Upper lobe of left lung (tissue), 6 donors: Measurements from ENCODE around the gene DGKZ. TPM values are rescaled to one million over a fixed set of nuclear protein-coding genes. Genes with fewer than 3 reads are reported as not detected.

Experiments used
- ATAC-seq, 2 donors: fragments of 200-7000 bp; cut with Tn5 transposase; one replicate each; pipeline ENCODE4 v1.9.1; 2022; ENCODE audit warnings: mild to moderate bottlenecking in 2 of 2, moderate library complexity in 2 of 2; ENCODE audit not compliant: low FRiP score in 2 of 2
- DNase-seq, 2 donors: peaks; one replicate each; pipeline ENCODE4 v3.0.0-alpha.2; 2019 to 2020
- H3K27ac ChIP-seq, 4 donors: fragments of 200-600 bp; sonication (generic); one replicate each; pipeline ENCODE4 v1.5.1; 2016 to 2019
- H3K27me3 ChIP-seq, 4 donors: fragments of 200-600 bp; sonication (generic); one replicate each; pipeline ENCODE4 v1.5.1; 2017 to 2019
- H3K36me3 ChIP-seq, 4 donors: fragments of 200-600 bp; sonication (generic); one replicate each; pipeline ENCODE4 v1.5.1; 2016 to 2019
- H3K4me1 ChIP-seq, 4 donors: fragments of 200-600 bp; sonication (generic); one replicate each; pipeline ENCODE4 v1.5.1; 2018 to 2019
- H3K4me3 ChIP-seq, 4 donors: fragments of 200-600 bp; sonication (generic); one replicate each; pipeline ENCODE4 v1.5.1; 2017 to 2019; ENCODE audit warnings: mild to moderate bottlenecking in 2 of 4, moderate library complexity in 1 of 4
- H3K9me3 ChIP-seq, 4 donors: fragments of 200-600 bp; sonication (generic); one replicate each; pipeline ENCODE4 v1.5.1; 2018 to 2019
- CTCF ChIP-seq, 6 experiments: fragments of 450-650 bp in 4 of 6; fragments of 200-600 bp in 2 of 6; sonication (generic) in 2 of 6; IDR thresholded peaks; one replicate each; pipeline ENCODE4 v1.5.1; 2016 to 2019; ENCODE audit warnings: antibody characterized with exemption in 6 of 6
- EP300 ChIP-seq, 4 donors: sonication (generic); formaldehyde crosslinking; IDR thresholded peaks; one replicate each; pipeline ENCODE4 v1.5.1; 2017; ENCODE audit warnings: antibody characterized with exemption in 4 of 4, control low read depth in 2 of 4
- POLR2A ChIP-seq, 4 donors: fragments of 450-650 bp; IDR thresholded peaks; one replicate each; pipeline ENCODE4 v1.5.1; 2016 to 2017; ENCODE audit warnings: antibody characterized with exemption in 4 of 4, mild to moderate bottlenecking in 2 of 4
- POLR2AphosphoS5 ChIP-seq, 2 donors: sonication (generic); formaldehyde crosslinking; IDR thresholded peaks; one replicate each; pipeline ENCODE4 v1.5.1; 2017; ENCODE audit warnings: antibody characterized with exemption in 2 of 2
- WGBS, 2 donors: methylation state at CpG; one replicate each; pipeline ENCODE4 v1.1.5; 2017 to 2018; 5-methylcytosine and 5-hydroxymethylcytosine counted together
- total RNA-seq, 6 donors: library from RNA; depleted of rRNA in 4 of 6; stranded (reverse); fragments of >200 nt in 4 of 6; gene quantifications; one replicate each; pipeline versions ENCODE4 v1.1.0 to v1.2.1, GENCODE V29; 2016 to 2021
- donor health status: DM: no; HTN: no; CAD: no; lungs with moderate emphysema.
- donor health status: DM: no; HTN: yes; CAD: no; lungs with severe emphysema.

DGKZ gene
- total RNA-seq, 6 donors from 2014 or later, result 55.1 to 145 (median 65.5) TPM

- no peaks in the 10 kb centered on the region for H3K9me3 ChIP-seq
- no peak for DNase-seq
- H3K36me3 ChIP-seq, result peaks cover 7 to 44% (median 29%) of the 10 kb centered on the region in 4 donors
- 92 to 93% methylated on average over 1 of the region's 1 CpG for WGBS, 2 donors
- H3K27me3 ChIP-seq, result no peaks in the 10 kb centered on the region
- no peak overlapping the region for H3K27ac ChIP-seq
- no peak for ATAC-seq
- H3K4me3 ChIP-seq, result no peak overlapping the region
- TF ChIP-seq CTCF (IDR thresholded peaks at IDR 0.05) (no peak), EP300 (IDR thresholded peaks at IDR 0.05) (no peak), POLR2AphosphoS5 (IDR thresholded peaks at IDR 0.05) (no peak), POLR2A (IDR thresholded peaks at IDR 0.05) (no peak)
- H3K4me1 ChIP-seq, result no peaks in the 10 kb centered on the region
These were observed 73.2 kb downstream of the DGKZ start for GRCh38 chr11:46420513-46420912.

GRCh38 chr11:46421257-46421880, 74.1 kb downstream of the DGKZ start:
- DNase-seq (no peak), ATAC-seq (no peak)
- Histone ChIP-seq H3K27ac (no peak overlapping the region), H3K36me3 (peaks cover 4 to 41% (median 21%) of the 10 kb centered on the region in 4 donors), H3K4me1 (no peaks in the 10 kb centered on the region), H3K9me3 (no peaks in the 10 kb centered on the region), H3K4me3 (no peak overlapping the region), H3K27me3 (no peaks in the 10 kb centered on the region)
- TF ChIP-seq CTCF (IDR thresholded peaks at IDR 0.05) (no peak), POLR2A (IDR thresholded peaks at IDR 0.05) (no peak), EP300 (IDR thresholded peaks at IDR 0.05) (no peak), POLR2AphosphoS5 (IDR thresholded peaks at IDR 0.05) (no peak)
- 85 to 91% methylated on average over 6 to 8 of the region's 8 CpGs for WGBS, 2 donors

- Histone ChIP-seq H3K9me3 (no peaks in the 10 kb centered on the region), H3K27me3 (no peaks in the 10 kb centered on the region), H3K36me3 (peaks cover 4 to 35% (median 10%) of the 10 kb centered on the region in 4 donors), H3K4me3 (no peak overlapping the region), H3K4me1 (no peaks in the 10 kb centered on the region), H3K27ac (no peak overlapping the region)
- ATAC-seq (no peak), DNase-seq (no peak)
- WGBS, 2 donors, result 76 to 81% methylated on average over 7 of the region's 7 CpGs
- TF ChIP-seq CTCF (IDR thresholded peaks at IDR 0.05) (no peak), POLR2A (IDR thresholded peaks at IDR 0.05) (no peak), POLR2AphosphoS5 (IDR thresholded peaks at IDR 0.05) (no peak), EP300 (IDR thresholded peaks at IDR 0.05) (no peak)
These were observed 75.3 kb downstream of the DGKZ start for GRCh38 chr11:46422588-46422987.

GRCh38 chr11:46426233-46426991, 79.1 kb downstream of the DGKZ start:
- H3K4me1 ChIP-seq, result no peaks in the 10 kb centered on the region
- H3K27ac ChIP-seq, result no peak overlapping the region
- no peaks in the 10 kb centered on the region for H3K9me3 ChIP-seq
- peaks cover 4 to 51% (median 23%) of the 10 kb centered on the region in 4 donors for H3K36me3 ChIP-seq
- DNase-seq, result no peak
- no peaks in the 10 kb centered on the region for H3K27me3 ChIP-seq
- no peak for TF ChIP-seq EP300 (IDR thresholded peaks at IDR 0.05)
- no peak for TF ChIP-seq POLR2AphosphoS5 (IDR thresholded peaks at IDR 0.05)
- no peak for TF ChIP-seq CTCF (IDR thresholded peaks at IDR 0.05)
- no peak for TF ChIP-seq POLR2A (IDR thresholded peaks at IDR 0.05)
- WGBS, 2 donors, result 89 to 93% methylated on average over 4 of the region's 4 CpGs
- no peak overlapping the region for H3K4me3 ChIP-seq
- no peak for ATAC-seq
